CD4-positive, alpha-beta T cell (primary cell): ENCODE data around the gene HLA-B. TPM values are rescaled to one million over a fixed set of nuclear protein-coding genes. Genes with fewer than 3 reads are reported as not detected.

Source experiments
- ATAC-seq: fragments of 200-7000 bp; cut with Tn5 transposase; one replicate; pipeline ENCODE4 v1.10.0; 2022; ENCODE audit warnings: mild to moderate bottlenecking; ENCODE audit not compliant: poor library complexity
- CTCF ChIA-PET: fragments of 350-600 bp; sonication (Branson Sonifier 250); formaldehyde crosslinking; loops from one replicate; lab custom pipeline; 2021; ENCODE audit warnings: antibody characterized with exemption, inconsistent platforms; lab: Charles Lee
- POLR2A ChIA-PET: fragments of 350-600 bp; sonication (Branson Sonifier 250); formaldehyde crosslinking; loops from one replicate; lab custom pipeline; 2021; ENCODE audit warnings: antibody characterized with exemption, inconsistent platforms; lab: Charles Lee
- DNase-seq, 14 experiments: peaks; one replicate each; pipeline ENCODE4 v3.0.0-alpha.2; 2013 to 2020; ENCODE audit warnings: mixed read lengths in 2 of 14
- H3K27ac ChIP-seq, 2 donors: one replicate each; pipeline versions ENCODE4 v1.5.1 to v1.7.0; 2013; ENCODE audit warnings: low read length in 2 of 2, low read depth in 1 of 2, mild to moderate bottlenecking in 1 of 2
- H3K27me3 ChIP-seq, 2 experiments: 1 replicate in 1 of 2; 2 replicates in 1 of 2; pipeline versions ENCODE4 v1.6.1 to v1.7.0; 2013; ENCODE audit warnings: low read length in 2 of 2, control low read depth in 1 of 2, mild to moderate bottlenecking in 1 of 2, moderate library complexity in 1 of 2; ENCODE audit not compliant: insufficient read depth in 2 of 2, control insufficient read depth in 1 of 2
- H3K36me3 ChIP-seq: one replicate; pipeline ENCODE4 v1.6.1; 2013; ENCODE audit warnings: low read length, control low read depth; ENCODE audit not compliant: insufficient read depth
- H3K4me1 ChIP-seq: one replicate; pipeline ENCODE4 v1.6.1; 2013; ENCODE audit warnings: low read length, control low read depth; ENCODE audit not compliant: insufficient read depth
- H3K4me3 ChIP-seq: one replicate; pipeline ENCODE4 v1.5.1; 2013; ENCODE audit warnings: mild to moderate bottlenecking, low read length, moderate library complexity
- H3K9me3 ChIP-seq, 2 experiments: 1 replicate in 1 of 2; 2 replicates in 1 of 2; pipeline versions ENCODE4 v1.6.1 to v1.7.0; 2013; ENCODE audit warnings: low read length in 2 of 2, mild to moderate bottlenecking in 2 of 2, control low read depth in 1 of 2, moderate library complexity in 1 of 2; ENCODE audit not compliant: control insufficient read depth in 1 of 2, insufficient read depth in 1 of 2
- H3K27ac Mint-ChIP-seq: one replicate; pipeline ENCODE4 v1.8.0; 2020; ENCODE audit warnings: mixed read lengths
- H3K27me3 Mint-ChIP-seq: one replicate; pipeline ENCODE4 v1.8.0; 2021; ENCODE audit warnings: mixed read lengths
- H3K36me3 Mint-ChIP-seq: one replicate; pipeline ENCODE4 v1.8.0; 2021; ENCODE audit warnings: low read depth, mixed read lengths
- H3K4me1 Mint-ChIP-seq: one replicate; pipeline ENCODE4 v1.8.0; 2021; ENCODE audit warnings: low read depth, mixed read lengths
- H3K4me3 Mint-ChIP-seq: one replicate; pipeline ENCODE4 v1.8.0; 2020; ENCODE audit warnings: mild to moderate bottlenecking, mixed read lengths
- H3K9me3 Mint-ChIP-seq: one replicate; pipeline ENCODE4 v1.8.0; 2020; ENCODE audit warnings: mixed read lengths
- CTCF ChIP-seq: fragments of 200-600 bp; IDR thresholded peaks from one replicate; pipeline ENCODE4 v1.8.0; 2022; ENCODE audit warnings: antibody characterized with exemption, mild to moderate bottlenecking
- intact Hi-C, 2 experiments: fragments of 100-400 bp; cut with DNase I in 1 of 2; cut with micrococcal nuclease in 1 of 2; formaldehyde crosslinking; loops; one replicate each; pipeline versions ENCODE4 v1.15.1 to v1.9.0; 2023 to 2025; cut with DNase I, micrococcal nuclease
- total RNA-seq, 174 experiments: library from RNA in 2 of 174; stranded (reverse) in 2 of 174; gene quantifications; one replicate each; pipeline ENCODE4 v1.2.3 and lab custom pipeline; 2021 to 2026

HLA-B gene
- total RNA-seq, 2 experiments from 2014 or later, result 6,758 to 7,013 TPM

GRCh38 chr6:31336896-31337496, 20.0 kb downstream of the HLA-B start:
- Mint-ChIP-seq H3K4me3 (no peak overlapping the region), H3K4me1 (peaks cover 19% of the 10 kb centered on the region), H3K9me3 (peaks cover 10% of the 10 kb centered on the region), H3K27ac (no peak overlapping the region), H3K36me3 (peaks cover 9% of the 10 kb centered on the region), H3K27me3 (peaks cover 5% of the 10 kb centered on the region)
- H3K4me3 ChIP-seq, result no peak overlapping the region
- ChIA-PET CTCF (interaction anchor here (2.2 kb wide), 1 partner anchor 30 kb away, joined by 8 read pairs; no protein-coding TSS in a partner anchor), POLR2A (no interaction called here)
- H3K27ac ChIP-seq, result no peak overlapping the region
- ATAC-seq (no peak), DNase-seq (no peak)
- intact Hi-C loops, result no loop called here
- H3K9me3 ChIP-seq, result peaks cover 18 to 30% of the 10 kb centered on the region in 2 experiments
- no peaks in the 10 kb centered on the region for H3K36me3 ChIP-seq
- no peaks in the 10 kb centered on the region for H3K27me3 ChIP-seq
- TF ChIP-seq CTCF, result no peak
- peaks cover 3% of the 10 kb centered on the region for H3K4me1 ChIP-seq

GRCh38 chr6:31332637-31333602, 24.1 kb downstream of the HLA-B start:
- Mint-ChIP-seq H3K4me3 (peak overlapping the region; percentile 0), H3K36me3 (no peaks in the 10 kb centered on the region), H3K9me3 (peaks cover 8% of the 10 kb centered on the region), H3K27me3 (no peaks in the 10 kb centered on the region), H3K27ac (peak overlapping the region; percentile 16), H3K4me1 (peaks cover 19% of the 10 kb centered on the region)
- intact Hi-C loops, result loop anchor here in 1 of 2 experiments (1.0 to 2.0 kb wide), 2 partner anchors 18 to 136 kb away; no protein-coding TSS in a partner anchor
- Histone ChIP-seq H3K4me1 (peaks cover 3% of the 10 kb centered on the region), H3K4me3 (no peak overlapping the region), H3K9me3 (peaks cover 10 to 21% of the 10 kb centered on the region in 2 experiments), H3K27ac (no peak overlapping the region), H3K36me3 (no peaks in the 10 kb centered on the region), H3K27me3 (no peaks in the 10 kb centered on the region)
- DNase-seq (peak in 6 of 14 experiments; percentile 8 to 80 (median 46)), ATAC-seq (peak; percentile 88)
- ChIA-PET CTCF (no interaction called here), POLR2A (interaction anchor here (0.7 kb wide), 1 partner anchor 135 kb away, joined by 3 read pairs; no protein-coding TSS in a partner anchor)
- TF ChIP-seq CTCF, result no peak

GRCh38 chr6:31328355-31328960, 28.5 kb downstream of the HLA-B start:
- ATAC-seq (no peak), DNase-seq (no peak)
- no peaks in the 10 kb centered on the region for H3K36me3 Mint-ChIP-seq
- Histone ChIP-seq H3K4me3 (no peak overlapping the region), H3K4me1 (peaks cover 3% of the 10 kb centered on the region), H3K27ac (no peak overlapping the region), H3K27me3 (no peaks in the 10 kb centered on the region), H3K36me3 (no peaks in the 10 kb centered on the region), H3K9me3 (no peaks in the 10 kb centered on the region)
- no peak overlapping the region for H3K4me3 Mint-ChIP-seq
- H3K4me1 Mint-ChIP-seq, result peaks cover 14% of the 10 kb centered on the region
- POLR2A ChIA-PET, result interaction anchor here (1.5 kb wide), 1 partner anchor 132 kb away, joined by 5 read pairs; no protein-coding TSS in a partner anchor
- intact Hi-C loops, result no loop called here
- no peak for TF ChIP-seq CTCF
- H3K27me3 Mint-ChIP-seq, result peaks cover 5% of the 10 kb centered on the region
- CTCF ChIA-PET, result interaction anchor here (0.7 to 2.5 kb wide), 2 partner anchors 38 to 226 kb away, joined by 3 to 10 read pairs; no protein-coding TSS in a partner anchor
- H3K27ac Mint-ChIP-seq, result no peak overlapping the region
- H3K9me3 Mint-ChIP-seq, result peaks cover 5% of the 10 kb centered on the region
